Measurements from ENCODE around the gene UFC1. TPM values are rescaled to one million over a fixed set of nuclear protein-coding genes. Genes with fewer than 3 reads are reported as not detected.

Gene UFC1
- total RNA-seq, 1 experiment from 2014 or later, result 127 TPM

DNA sequence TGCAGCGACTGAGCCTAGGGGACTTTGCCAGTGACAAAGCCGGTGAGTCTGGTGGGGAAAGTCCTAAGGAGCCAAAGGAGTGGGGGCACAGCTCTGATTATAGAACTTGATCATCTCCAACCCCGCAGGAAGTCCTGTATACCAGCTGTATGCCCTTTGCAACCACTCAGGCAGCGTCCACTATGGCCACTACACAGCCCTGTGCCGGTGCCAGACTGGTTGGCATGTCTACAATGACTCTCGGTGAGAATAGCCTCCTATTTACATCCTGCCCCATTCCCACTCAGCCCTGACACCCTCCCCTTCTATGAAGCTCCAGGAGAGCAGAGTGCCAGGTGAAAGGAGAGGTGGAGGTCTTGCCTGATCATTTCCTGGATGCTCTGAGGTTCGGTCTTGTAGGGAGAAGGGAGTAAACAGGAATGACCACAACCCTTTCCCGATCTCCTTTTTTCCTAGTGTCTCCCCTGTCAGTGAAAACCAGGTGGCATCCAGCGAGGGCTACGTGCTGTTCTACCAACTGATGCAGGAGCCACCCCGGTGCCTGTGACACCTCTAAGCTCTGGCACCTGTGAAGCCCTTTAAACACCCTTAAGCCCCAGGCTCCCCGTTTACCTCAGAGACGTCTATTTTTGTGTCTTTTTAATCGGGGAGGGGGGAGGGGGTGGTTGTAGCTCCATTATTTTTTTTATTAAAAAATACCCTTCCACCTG is 11.3 kb downstream of the UFC1 start:
- BruUV-seq (replicated peaks), result no TSS peak
- ATAC-seq (no peak), DNase-seq (ENCODE audit: low read depth, low spot score) (no peak)
- ChIA-PET CTCF (interaction anchor here (0.5 to 1.0 kb wide), 4 partner anchors 12 to 252 kb away, joined by 3 to 7 read pairs (median 4); partner anchors contain the start of gene B4GALT3), POLR2A (interaction anchor here (0.6 to 0.9 kb wide), 2 partner anchors 33 to 146 kb away, joined by 3 read pairs; partner anchors contain the start of gene DEDD)
- Histone ChIP-seq H3K27ac (ENCODE audit: low read length) (peak overlapping the region; percentile 74; the same call in 1 of the 2 replicates), H3K27me3 (ENCODE audit: control insufficient read depth, insufficient read depth, low read length) (no peaks in the 10 kb centered on the region), H3K4me1 (ENCODE audit: control insufficient read depth, insufficient read depth, low read length) (peaks cover 20% of the 10 kb centered on the region), H3K4me3 (ENCODE audit: low read depth in 2 of 2, low read length in 2 of 2) (peak overlapping the region; percentile 83 to 88), H3K9me3 (ENCODE audit: control insufficient read depth, insufficient read depth, low read depth, low read length) (no peaks in the 10 kb centered on the region), H3K36me3 (ENCODE audit: control insufficient read depth, insufficient read depth, low read length) (peaks cover 4% of the 10 kb centered on the region; the same call in 1 of the 2 replicates)
- intact Hi-C loops (cut with micrococcal nuclease; ENCODE audit: unreplicated experiment), result no loop called here
- in situ Hi-C loops (cut with HindIII; ENCODE audit: low pct_unique_long_range_greater_than_20kb, low sequenced_read_pairs), result no loop called here
- TF ChIP-seq TCF7L2 (IDR thresholded peaks at IDR 0.05; ENCODE audit: low read depth, low read length) (no peak), CTCF (IDR thresholded peaks at IDR 0.05) (no peak), SIN3A (IDR thresholded peaks at IDR 0.05; ENCODE audit: borderline replicate concordance, insufficient read depth, low read depth, low read length) (no peak), POLR2AphosphoS5 (IDR thresholded peaks at IDR 0.05; ENCODE audit: low read depth, low read length) (no peak)
- TF ChIP-seq, protein P1, sequence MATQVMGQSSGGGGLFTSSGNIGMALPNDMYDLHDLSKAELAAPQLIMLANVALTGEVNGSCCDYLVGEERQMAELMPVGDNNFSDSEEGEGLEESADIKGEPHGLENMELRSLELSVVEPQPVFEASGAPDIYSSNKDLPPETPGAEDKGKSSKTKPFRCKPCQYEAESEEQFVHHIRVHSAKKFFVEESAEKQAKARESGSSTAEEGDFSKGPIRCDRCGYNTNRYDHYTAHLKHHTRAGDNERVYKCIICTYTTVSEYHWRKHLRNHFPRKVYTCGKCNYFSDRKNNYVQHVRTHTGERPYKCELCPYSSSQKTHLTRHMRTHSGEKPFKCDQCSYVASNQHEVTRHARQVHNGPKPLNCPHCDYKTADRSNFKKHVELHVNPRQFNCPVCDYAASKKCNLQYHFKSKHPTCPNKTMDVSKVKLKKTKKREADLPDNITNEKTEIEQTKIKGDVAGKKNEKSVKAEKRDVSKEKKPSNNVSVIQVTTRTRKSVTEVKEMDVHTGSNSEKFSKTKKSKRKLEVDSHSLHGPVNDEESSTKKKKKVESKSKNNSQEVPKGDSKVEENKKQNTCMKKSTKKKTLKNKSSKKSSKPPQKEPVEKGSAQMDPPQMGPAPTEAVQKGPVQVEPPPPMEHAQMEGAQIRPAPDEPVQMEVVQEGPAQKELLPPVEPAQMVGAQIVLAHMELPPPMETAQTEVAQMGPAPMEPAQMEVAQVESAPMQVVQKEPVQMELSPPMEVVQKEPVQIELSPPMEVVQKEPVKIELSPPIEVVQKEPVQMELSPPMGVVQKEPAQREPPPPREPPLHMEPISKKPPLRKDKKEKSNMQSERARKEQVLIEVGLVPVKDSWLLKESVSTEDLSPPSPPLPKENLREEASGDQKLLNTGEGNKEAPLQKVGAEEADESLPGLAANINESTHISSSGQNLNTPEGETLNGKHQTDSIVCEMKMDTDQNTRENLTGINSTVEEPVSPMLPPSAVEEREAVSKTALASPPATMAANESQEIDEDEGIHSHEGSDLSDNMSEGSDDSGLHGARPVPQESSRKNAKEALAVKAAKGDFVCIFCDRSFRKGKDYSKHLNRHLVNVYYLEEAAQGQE (IDR thresholded peaks at IDR 0.05; ENCODE audit: insufficient read depth in 1 of 2, low read depth in 2 of 2, low read length in 1 of 2), result no peak

DNA sequence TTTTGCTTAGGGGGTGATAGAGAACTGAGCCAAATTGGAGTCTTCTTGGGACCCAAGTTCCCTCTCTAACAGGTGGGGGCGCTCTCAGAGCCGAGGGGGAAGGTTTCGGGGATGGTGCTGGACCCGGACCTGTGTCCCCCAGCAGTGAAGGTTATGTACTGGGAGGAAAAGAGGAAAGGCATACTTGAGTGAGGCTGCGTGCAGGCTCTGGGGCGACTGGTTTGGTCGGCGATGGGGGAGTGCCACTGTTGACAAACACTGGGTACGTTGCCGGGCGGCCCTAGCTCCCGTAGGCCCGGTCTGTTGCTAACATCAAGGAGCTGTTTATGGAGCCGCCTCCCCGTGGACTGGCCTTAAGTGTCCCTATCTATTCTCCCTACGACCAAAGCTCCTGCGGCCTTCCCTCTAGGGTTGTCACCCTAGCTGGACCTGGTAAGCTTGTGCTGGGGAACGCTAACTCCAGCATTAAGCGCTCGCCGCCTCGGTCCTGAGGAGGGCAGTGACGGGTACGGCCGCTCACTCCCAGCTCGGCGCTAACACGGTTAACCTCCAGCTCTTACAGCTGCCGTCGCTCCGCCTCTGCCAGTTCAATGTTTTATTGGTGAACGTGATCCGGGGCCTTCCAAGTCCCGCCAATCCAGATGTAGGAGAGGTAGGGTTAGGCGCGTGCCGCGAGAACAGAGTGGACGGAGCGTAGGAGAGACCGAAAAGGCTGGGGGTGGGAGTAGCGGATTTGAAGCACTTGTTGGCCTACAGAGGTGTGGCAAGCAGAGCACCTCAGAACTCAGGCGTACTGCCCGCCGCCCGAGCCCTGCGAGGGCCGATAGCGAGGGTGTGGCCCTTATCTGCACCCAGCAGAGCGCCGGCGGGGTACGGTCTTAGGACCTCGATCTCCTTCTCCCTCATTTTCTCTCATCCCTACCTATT is 12.2 kb downstream of the UFC1 start, which contains the start of gene PPOX:
Gene PPOX, plus strand, starts transcription at position 685 of the 927 bp plus-strand sequence. CDS start 422 bp downstream, outside the sequence.
- H3K9me3 ChIP-seq (ENCODE audit: control insufficient read depth, insufficient read depth, low read depth, low read length), result no peaks in the 10 kb centered on the region
- H3K4me1 ChIP-seq (ENCODE audit: control insufficient read depth, insufficient read depth, low read length), result peaks cover 18% of the 10 kb centered on the region
- no TSS peak for BruUV-seq (replicated peaks)
- POLR2A ChIA-PET, result interaction anchor here (0.6 to 1.4 kb wide), 4 partner anchors 13 to 147 kb away, joined by 3 to 5 read pairs (median 3); partner anchors contain the start of genes DEDD, F11R and UFC1
- peaks cover 4% of the 10 kb centered on the region; the same call in 1 of the 2 replicates for H3K36me3 ChIP-seq (ENCODE audit: control insufficient read depth, insufficient read depth, low read length)
- ATAC-seq (peak; percentile 96), DNase-seq (ENCODE audit: low read depth, low spot score) (peak; percentile 94)
- H3K27me3 ChIP-seq (ENCODE audit: control insufficient read depth, insufficient read depth, low read length), result no peaks in the 10 kb centered on the region
- H3K27ac ChIP-seq (ENCODE audit: low read length), result peak within 1 kb of the TSS; percentile 89
- intact Hi-C loops (cut with micrococcal nuclease; ENCODE audit: unreplicated experiment) (no loop called here), in situ Hi-C loops (cut with HindIII; ENCODE audit: low pct_unique_long_range_greater_than_20kb, low sequenced_read_pairs) (no loop called here)
- no peak; the same call in none of the 2 replicates for TF ChIP-seq SIN3A (IDR thresholded peaks at IDR 0.05; ENCODE audit: borderline replicate concordance, insufficient read depth, low read depth, low read length)
- TF ChIP-seq TCF7L2 (IDR thresholded peaks at IDR 0.05; ENCODE audit: low read depth, low read length), result peak; percentile 91
- peak; percentile 83 for TF ChIP-seq POLR2AphosphoS5 (IDR thresholded peaks at IDR 0.05; ENCODE audit: low read depth, low read length)
- TF ChIP-seq CTCF (IDR thresholded peaks at IDR 0.05), result peak; percentile 79
- CTCF ChIA-PET, result interaction anchor here (0.5 to 1.0 kb wide), 5 partner anchors 11 to 251 kb away, joined by 3 to 7 read pairs (median 4); partner anchors contain the start of gene B4GALT3
- peak within 1 kb of the TSS; percentile 83 to 88 for H3K4me3 ChIP-seq (ENCODE audit: low read depth in 2 of 2, low read length in 2 of 2)
